Lower leg skin (tissue), 4 donors: Measurements from ENCODE around the gene MGARP. TPM values are rescaled to one million over a fixed set of nuclear protein-coding genes. Genes with fewer than 3 reads are reported as not detected.

Experiments used
- DNase-seq, 2 donors: peaks; one replicate each; pipeline ENCODE4 v3.0.0-alpha.2; 2019; ENCODE audit warnings: low spot score in 2 of 2
- H3K4me3 ChIP-seq: fragments of 200-600 bp; sonication (generic); 2 replicates; pipeline ENCODE4 v1.5.1; 2017; ENCODE audit warnings: mild to moderate bottlenecking, low read depth; ENCODE audit not compliant: poor library complexity, severe bottlenecking
- CTCF ChIP-seq, 3 donors: fragments of 450-650 bp; IDR thresholded peaks; one replicate each; pipeline ENCODE4 v1.5.1; 2016; ENCODE audit warnings: antibody characterized with exemption in 3 of 3, mild to moderate bottlenecking in 3 of 3, moderate library complexity in 2 of 3
- POLR2A ChIP-seq, 2 donors: fragments of 450-650 bp; IDR thresholded peaks; one replicate each; pipeline ENCODE4 v1.6.1; 2016 to 2017; ENCODE audit warnings: antibody characterized with exemption in 2 of 2, mild to moderate bottlenecking in 1 of 2, moderate library complexity in 1 of 2
- WGBS, 2 donors: methylation state at CpG; one replicate each; pipeline ENCODE4 v1.1.5; 2018; 5-methylcytosine and 5-hydroxymethylcytosine counted together
- intact Hi-C: fragments of 100-400 bp; cut with DNase I; formaldehyde crosslinking; loops from one replicate; pipeline ENCODE4 v1.15.0; 2023; ENCODE audit warnings: low total_unique reads
- total RNA-seq, 4 donors: library from RNA; depleted of rRNA; stranded (reverse); fragments of >200 nt; gene quantifications; one replicate each; pipeline ENCODE4 v1.1.0, GENCODE V29; 2016

MGARP gene
- total RNA-seq, 4 donors from 2014 or later = 0.84 to 1.2 TPM; not detected in 2

DNA sequence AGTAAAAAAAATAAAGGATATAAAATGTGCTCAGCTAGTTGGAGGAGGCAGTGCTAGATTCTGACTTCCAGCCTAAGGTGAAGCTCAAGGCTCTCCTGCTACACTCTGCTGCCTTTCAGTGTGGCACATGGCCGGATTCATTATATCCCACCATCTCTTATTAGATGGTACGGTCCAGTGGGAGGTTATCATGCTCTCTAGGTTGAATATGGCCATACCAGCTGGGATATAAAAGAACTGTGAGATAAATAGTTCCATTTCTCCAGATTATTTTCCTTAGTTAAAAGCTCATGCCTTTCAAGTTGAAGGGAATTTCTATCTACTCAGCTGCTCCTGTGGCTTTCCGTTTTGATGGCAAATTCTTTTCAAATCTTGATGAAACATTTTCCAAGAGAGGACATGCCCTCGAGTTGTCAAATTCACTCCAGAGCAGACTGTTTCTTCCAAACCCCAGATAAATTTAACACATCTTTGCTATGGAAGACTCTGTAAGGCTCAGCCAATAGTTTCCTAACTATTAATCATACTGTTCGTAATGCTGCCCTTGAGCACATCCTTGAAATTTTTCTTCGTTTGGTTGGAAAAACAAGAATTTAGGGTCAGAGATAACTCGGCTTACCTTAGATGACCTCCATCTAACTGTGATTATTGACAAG, 2.2 kb upstream of the MGARP start:
- intact Hi-C loops = no loop called here
- H3K4me3 ChIP-seq = no peak overlapping the region
- 71% methylated on average over 7 of the region's 7 CpGs for WGBS, 2 donors
- DNase-seq = no peak
- TF ChIP-seq POLR2A (IDR thresholded peaks at IDR 0.05) (no peak), CTCF (IDR thresholded peaks at IDR 0.05) (no peak)

- 33 to 36% methylated on average over 36 to 40 of the region's 40 CpGs for WGBS, 2 donors
- intact Hi-C loops = no loop called here
- no peak overlapping the region for H3K4me3 ChIP-seq
- no peak for TF ChIP-seq CTCF (IDR thresholded peaks at IDR 0.05)
- TF ChIP-seq POLR2A (IDR thresholded peaks at IDR 0.05) = no peak
- DNase-seq = no peak
These were observed 889 bp downstream of the MGARP start for GRCh38 chr4:139278912-139279759.

DNA sequence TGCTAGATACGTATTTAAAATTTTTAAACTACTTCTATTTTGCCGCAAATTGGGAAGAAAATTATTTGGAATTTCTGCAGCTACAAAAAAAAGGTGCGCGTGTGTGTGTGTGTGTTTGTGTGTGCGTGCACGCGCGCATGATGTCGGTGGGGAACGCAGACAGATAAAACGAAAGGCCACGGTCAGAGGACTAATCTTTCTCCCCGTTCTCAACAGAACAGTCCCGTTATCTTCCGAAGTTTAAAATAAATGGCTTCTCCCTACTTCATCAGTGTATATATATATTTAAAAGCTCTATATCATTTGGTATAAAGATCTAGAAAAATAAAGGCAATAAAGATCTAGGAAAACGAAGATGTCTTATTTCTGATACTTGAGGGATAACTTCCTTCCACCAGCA, 1.5 kb downstream of the MGARP start:
- 83 to 92% methylated on average over 16 of the region's 16 CpGs for WGBS, 2 donors
- no peak overlapping the region for H3K4me3 ChIP-seq
- intact Hi-C loops = no loop called here
- no peak for TF ChIP-seq POLR2A (IDR thresholded peaks at IDR 0.05)
- no peak for TF ChIP-seq CTCF (IDR thresholded peaks at IDR 0.05)
- DNase-seq = no peak

DNA sequence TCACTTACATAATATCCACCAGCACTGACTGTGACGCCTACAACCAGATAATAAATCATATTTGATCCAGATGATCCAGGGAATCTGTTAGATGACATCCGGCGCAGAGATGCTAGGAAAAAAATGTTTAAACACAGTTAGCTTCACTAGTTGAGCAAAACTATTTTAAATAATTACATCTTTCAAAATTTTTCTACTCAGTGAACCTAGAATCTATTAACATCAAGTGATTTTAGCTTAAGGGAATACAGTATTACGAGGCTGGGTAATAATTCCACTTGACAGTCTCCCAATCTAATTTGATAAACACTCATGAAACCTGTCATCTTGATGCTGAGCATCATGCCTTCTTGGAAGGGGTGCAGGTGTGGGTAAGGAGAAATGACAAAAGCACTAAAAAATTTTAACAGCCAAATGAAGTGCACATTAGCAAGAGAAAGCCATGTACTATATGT, 4.7 kb downstream of the MGARP start:
- H3K4me3 ChIP-seq = no peak overlapping the region
- TF ChIP-seq POLR2A (IDR thresholded peaks at IDR 0.05) (no peak), CTCF (IDR thresholded peaks at IDR 0.05) (no peak)
- intact Hi-C loops = no loop called here
- no peak for DNase-seq
- 66 to 69% methylated on average over 4 of the region's 4 CpGs for WGBS, 2 donors

- intact Hi-C loops = no loop called here
- H3K4me3 ChIP-seq = no peak overlapping the region
- TF ChIP-seq POLR2A (IDR thresholded peaks at IDR 0.05) (no peak), CTCF (IDR thresholded peaks at IDR 0.05) (no peak)
- 94 to 96% methylated on average over 1 of the region's 1 CpG for WGBS, 2 donors
- no peak for DNase-seq
These were observed 5.2 kb downstream of the MGARP start for GRCh38 chr4:139274790-139275189.
